PC-3 (cell line): ENCODE data around the gene FLT3. TPM values are rescaled to one million over a fixed set of nuclear protein-coding genes. Genes with fewer than 3 reads are reported as not detected.

Source experiments
- ATAC-seq: fragments of 200-7000 bp; cut with Tn5 transposase; 2 replicates; pipeline ENCODE4 v1.9.1; 2020; ENCODE audit warnings: mild to moderate bottlenecking, moderate library complexity
- BruUV-seq: library from RNA; stranded (reverse); fragments of 400-500 nt; replicated peaks from 2 replicates; lab custom pipeline; 2021; lab: Mats Ljungman, UMichigan
- CTCF ChIA-PET: fragments of 300-600 bp; sonication (Branson Sonifier 250); formaldehyde crosslinking; loops from one replicate; lab custom pipeline; 2022; ENCODE audit warnings: antibody characterized with exemption; lab: Charles Lee
- POLR2A ChIA-PET: fragments of 300-600 bp; sonication (Branson Sonifier 250); formaldehyde crosslinking; loops from one replicate; lab custom pipeline; 2022; ENCODE audit warnings: antibody characterized with exemption; ENCODE audit not compliant: unreplicated experiment; lab: Charles Lee
- DNase-seq: peaks from one replicate; pipeline ENCODE4 v3.0.0-alpha.2; 2015
- H2AFZ ChIP-seq: fragments of 300-600 bp; sonication (generic); 2 replicates; pipeline ENCODE4 v1.6.0; 2016; ENCODE audit warnings: antibody characterized with exemption, low read length
- H3F3A ChIP-seq: fragments of 300-600 bp; sonication (generic); one replicate; pipeline ENCODE4 v1.6.0; 2017; ENCODE audit warnings: antibody characterized with exemption, low read length, control low read depth, mild to moderate bottlenecking; ENCODE audit not compliant: unreplicated experiment
- H3K27ac ChIP-seq: fragments of 300-600 bp; sonication (generic); 2 replicates; pipeline ENCODE4 v1.5.1; 2016; ENCODE audit warnings: mild to moderate bottlenecking, low read length
- H3K27me3 ChIP-seq: fragments of 300-600 bp; sonication (generic); 2 replicates; pipeline ENCODE4 v1.6.1; 2016; ENCODE audit warnings: low read length, mixed read lengths
- H3K36me3 ChIP-seq: fragments of 300-600 bp; sonication (generic); 2 replicates; pipeline ENCODE4 v1.6.1; 2016; ENCODE audit warnings: low read depth, mixed run types, low read length, mixed read lengths
- H3K4me1 ChIP-seq: fragments of 300-600 bp; sonication (generic); 2 replicates; pipeline ENCODE4 v1.5.1; 2016; ENCODE audit warnings: low read length; ENCODE audit not compliant: insufficient read depth
- H3K4me2 ChIP-seq: fragments of 300-600 bp; sonication (generic); 2 replicates; pipeline ENCODE4 v1.6.0; 2016; ENCODE audit warnings: low read length
- H3K4me3 ChIP-seq: fragments of 300-600 bp; sonication (generic); 2 replicates; pipeline ENCODE4 v1.5.1; 2016; ENCODE audit warnings: mild to moderate bottlenecking, low read length, mixed read lengths
- H3K79me2 ChIP-seq: fragments of 300-600 bp; sonication (generic); 2 replicates; pipeline ENCODE4 v1.6.1; 2017; ENCODE audit warnings: low read length, mixed read lengths
- H3K9ac ChIP-seq: fragments of 300-600 bp; sonication (generic); 2 replicates; pipeline ENCODE4 v1.6.0; 2016; ENCODE audit warnings: mild to moderate bottlenecking, low read length
- H3K9me2 ChIP-seq: fragments of 300-600 bp; sonication (generic); replicated peaks from 2 replicates; pipeline ENCODE4 v1.6.1; 2016; ENCODE audit warnings: mixed run types, low read length, mixed read lengths
- H3K9me3 ChIP-seq: fragments of 300-600 bp; sonication (generic); 2 replicates; pipeline ENCODE4 v1.6.1; 2016; ENCODE audit warnings: low read length, mixed read lengths
- H4K20me1 ChIP-seq: fragments of 300-600 bp; sonication (generic); 2 replicates; pipeline ENCODE4 v1.6.1; 2016; ENCODE audit warnings: low read length, mixed read lengths
- EZH2 ChIP-seq: fragments of 300-600 bp; sonication (generic); IDR thresholded peaks from one replicate; pipeline ENCODE4 v1.6.1; 2017; ENCODE audit warnings: antibody characterized with exemption, mild to moderate bottlenecking, low read length; ENCODE audit not compliant: unreplicated experiment
- EZH2phosphoT487 ChIP-seq: fragments of 300-600 bp; sonication (generic); IDR thresholded peaks from 2 replicates; pipeline ENCODE4 v1.6.1; 2018; ENCODE audit warnings: mild to moderate bottlenecking, antibody characterized with exemption, low read length, borderline replicate concordance
- intact Hi-C: fragments of 100-400 bp; cut with micrococcal nuclease; formaldehyde crosslinking; loops from 2 replicates; pipeline ENCODE4 v1.9.0; 2023
- total RNA-seq: library from RNA; depleted of rRNA; stranded (reverse); fragments of >200 nt; gene quantifications from 2 replicates; pipeline ENCODE4 v1.2.3, GENCODE V29; 2014
- TF ChIP-seq, protein P1 (sequence below): fragments of 300-600 bp; sonication (generic); conservative IDR thresholded peaks from 2 replicates; pipeline ENCODE4 v1.5.1; 2017; ENCODE audit warnings: antibody characterized with exemption, low read depth, mild to moderate bottlenecking, low read length

FLT3 gene
- total RNA-seq, 1 experiment from 2014 or later: not detected

- Histone ChIP-seq H3K36me3 (no peaks in the 10 kb centered on the region), H3K4me3 (no peak overlapping the region), H3K9me3 (no peaks in the 10 kb centered on the region), H4K20me1 (no peaks in the 10 kb centered on the region), H3K9ac (no peak overlapping the region), H3F3A (no peaks in the 10 kb centered on the region), H3K9me2 (no peaks in the 10 kb centered on the region), H3K27me3 (peaks cover 33% of the 10 kb centered on the region), H3K27ac (no peak overlapping the region), H3K4me1 (no peaks in the 10 kb centered on the region), H3K4me2 (no peak overlapping the region), H2AFZ (no peak overlapping the region), H3K79me2 (no peaks in the 10 kb centered on the region)
- POLR2A ChIA-PET: no interaction called here
- intact Hi-C loops: no loop called here
- ATAC-seq: no peak
- TF ChIP-seq EZH2 (no peak), EZH2phosphoT487 (no peak)
- TF ChIP-seq, protein P1, sequence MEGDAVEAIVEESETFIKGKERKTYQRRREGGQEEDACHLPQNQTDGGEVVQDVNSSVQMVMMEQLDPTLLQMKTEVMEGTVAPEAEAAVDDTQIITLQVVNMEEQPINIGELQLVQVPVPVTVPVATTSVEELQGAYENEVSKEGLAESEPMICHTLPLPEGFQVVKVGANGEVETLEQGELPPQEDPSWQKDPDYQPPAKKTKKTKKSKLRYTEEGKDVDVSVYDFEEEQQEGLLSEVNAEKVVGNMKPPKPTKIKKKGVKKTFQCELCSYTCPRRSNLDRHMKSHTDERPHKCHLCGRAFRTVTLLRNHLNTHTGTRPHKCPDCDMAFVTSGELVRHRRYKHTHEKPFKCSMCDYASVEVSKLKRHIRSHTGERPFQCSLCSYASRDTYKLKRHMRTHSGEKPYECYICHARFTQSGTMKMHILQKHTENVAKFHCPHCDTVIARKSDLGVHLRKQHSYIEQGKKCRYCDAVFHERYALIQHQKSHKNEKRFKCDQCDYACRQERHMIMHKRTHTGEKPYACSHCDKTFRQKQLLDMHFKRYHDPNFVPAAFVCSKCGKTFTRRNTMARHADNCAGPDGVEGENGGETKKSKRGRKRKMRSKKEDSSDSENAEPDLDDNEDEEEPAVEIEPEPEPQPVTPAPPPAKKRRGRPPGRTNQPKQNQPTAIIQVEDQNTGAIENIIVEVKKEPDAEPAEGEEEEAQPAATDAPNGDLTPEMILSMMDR: no peak
- no peak for DNase-seq
- CTCF ChIA-PET: no interaction called here
- BruUV-seq: no TSS peak
Measured at GRCh38 chr13:27971776-27972477, 128.4 kb downstream of the FLT3 start.

GRCh38 chr13:27971236-27971645, 129.1 kb downstream of the FLT3 start:
- no peak for ATAC-seq
- Histone ChIP-seq H3K4me2 (no peak overlapping the region), H3K36me3 (no peaks in the 10 kb centered on the region), H2AFZ (no peak overlapping the region), H3K9me3 (no peaks in the 10 kb centered on the region), H3K27me3 (peaks cover 40% of the 10 kb centered on the region), H4K20me1 (no peaks in the 10 kb centered on the region), H3F3A (no peaks in the 10 kb centered on the region), H3K9me2 (no peaks in the 10 kb centered on the region), H3K79me2 (no peaks in the 10 kb centered on the region), H3K27ac (no peak overlapping the region), H3K4me3 (no peak overlapping the region), H3K4me1 (no peaks in the 10 kb centered on the region), H3K9ac (no peak overlapping the region)
- no peak for DNase-seq
- TF ChIP-seq, protein P1: no peak
- TF ChIP-seq EZH2phosphoT487 (no peak), EZH2 (no peak)
- CTCF ChIA-PET: no interaction called here
- POLR2A ChIA-PET: no interaction called here
- BruUV-seq: no TSS peak
- intact Hi-C loops: no loop called here

- ChIA-PET CTCF (no interaction called here), POLR2A (no interaction called here)
- Histone ChIP-seq H3K4me1 (no peaks in the 10 kb centered on the region), H3F3A (no peaks in the 10 kb centered on the region), H3K27ac (no peak overlapping the region), H3K4me2 (no peak overlapping the region), H3K4me3 (no peak overlapping the region), H2AFZ (no peak overlapping the region), H3K79me2 (no peaks in the 10 kb centered on the region), H3K9me2 (no peaks in the 10 kb centered on the region), H3K36me3 (no peaks in the 10 kb centered on the region), H4K20me1 (no peaks in the 10 kb centered on the region), H3K27me3 (peaks cover 47% of the 10 kb centered on the region), H3K9ac (no peak overlapping the region), H3K9me3 (no peaks in the 10 kb centered on the region)
- TF ChIP-seq EZH2: no peak
- intact Hi-C loops: no loop called here
- BruUV-seq: no TSS peak
- ATAC-seq (no peak), DNase-seq (no peak)
Measured at GRCh38 chr13:27970382-27971235, 129.8 kb downstream of the FLT3 start.
